ENCODE results near the gene PLCL2.

- TF ChIP-seq, protein P1, sequence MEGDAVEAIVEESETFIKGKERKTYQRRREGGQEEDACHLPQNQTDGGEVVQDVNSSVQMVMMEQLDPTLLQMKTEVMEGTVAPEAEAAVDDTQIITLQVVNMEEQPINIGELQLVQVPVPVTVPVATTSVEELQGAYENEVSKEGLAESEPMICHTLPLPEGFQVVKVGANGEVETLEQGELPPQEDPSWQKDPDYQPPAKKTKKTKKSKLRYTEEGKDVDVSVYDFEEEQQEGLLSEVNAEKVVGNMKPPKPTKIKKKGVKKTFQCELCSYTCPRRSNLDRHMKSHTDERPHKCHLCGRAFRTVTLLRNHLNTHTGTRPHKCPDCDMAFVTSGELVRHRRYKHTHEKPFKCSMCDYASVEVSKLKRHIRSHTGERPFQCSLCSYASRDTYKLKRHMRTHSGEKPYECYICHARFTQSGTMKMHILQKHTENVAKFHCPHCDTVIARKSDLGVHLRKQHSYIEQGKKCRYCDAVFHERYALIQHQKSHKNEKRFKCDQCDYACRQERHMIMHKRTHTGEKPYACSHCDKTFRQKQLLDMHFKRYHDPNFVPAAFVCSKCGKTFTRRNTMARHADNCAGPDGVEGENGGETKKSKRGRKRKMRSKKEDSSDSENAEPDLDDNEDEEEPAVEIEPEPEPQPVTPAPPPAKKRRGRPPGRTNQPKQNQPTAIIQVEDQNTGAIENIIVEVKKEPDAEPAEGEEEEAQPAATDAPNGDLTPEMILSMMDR (IDR thresholded peaks at IDR 0.05; ENCODE audit: low read depth, low read length), result no peak
- TF ChIP-seq EZH2phosphoT487 (IDR thresholded peaks at IDR 0.05; ENCODE audit: low read depth), result no peak
Observed at GRCh38 chr3:17050506-17050905, 165.8 kb downstream of the PLCL2 start.
